ENCODE results near the gene STAT3.

DNA sequence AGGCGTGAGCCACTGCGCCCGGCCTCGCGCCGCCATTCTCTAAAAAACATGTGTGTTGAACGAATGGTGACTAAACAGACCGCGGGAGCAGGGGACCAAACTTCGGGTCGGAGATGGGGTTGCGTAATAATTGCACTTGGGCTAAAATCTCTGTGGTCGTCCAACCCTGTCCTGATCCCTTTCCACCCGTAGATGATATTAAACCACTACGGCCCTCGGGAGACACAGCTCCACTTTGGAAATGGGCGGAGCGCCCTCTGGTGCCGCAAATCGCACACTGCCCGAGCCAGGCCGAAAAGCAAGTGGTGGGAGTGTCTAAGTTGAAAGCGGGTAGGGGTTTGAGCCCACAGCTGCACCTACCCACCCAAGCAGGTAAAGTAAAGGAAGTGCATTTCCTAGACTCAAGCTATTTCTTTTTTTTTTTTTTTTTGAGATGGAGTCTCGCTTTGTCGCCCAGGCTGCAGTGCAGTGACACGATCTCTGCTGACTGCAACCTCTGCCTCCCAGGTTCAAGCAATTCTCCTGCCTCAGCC lies 17.8 kb upstream of the STAT3 start:
- no peak for TF ChIP-seq TCF12 (IDR thresholded peaks at IDR 0.05)
- TF ChIP-seq, protein P1, sequence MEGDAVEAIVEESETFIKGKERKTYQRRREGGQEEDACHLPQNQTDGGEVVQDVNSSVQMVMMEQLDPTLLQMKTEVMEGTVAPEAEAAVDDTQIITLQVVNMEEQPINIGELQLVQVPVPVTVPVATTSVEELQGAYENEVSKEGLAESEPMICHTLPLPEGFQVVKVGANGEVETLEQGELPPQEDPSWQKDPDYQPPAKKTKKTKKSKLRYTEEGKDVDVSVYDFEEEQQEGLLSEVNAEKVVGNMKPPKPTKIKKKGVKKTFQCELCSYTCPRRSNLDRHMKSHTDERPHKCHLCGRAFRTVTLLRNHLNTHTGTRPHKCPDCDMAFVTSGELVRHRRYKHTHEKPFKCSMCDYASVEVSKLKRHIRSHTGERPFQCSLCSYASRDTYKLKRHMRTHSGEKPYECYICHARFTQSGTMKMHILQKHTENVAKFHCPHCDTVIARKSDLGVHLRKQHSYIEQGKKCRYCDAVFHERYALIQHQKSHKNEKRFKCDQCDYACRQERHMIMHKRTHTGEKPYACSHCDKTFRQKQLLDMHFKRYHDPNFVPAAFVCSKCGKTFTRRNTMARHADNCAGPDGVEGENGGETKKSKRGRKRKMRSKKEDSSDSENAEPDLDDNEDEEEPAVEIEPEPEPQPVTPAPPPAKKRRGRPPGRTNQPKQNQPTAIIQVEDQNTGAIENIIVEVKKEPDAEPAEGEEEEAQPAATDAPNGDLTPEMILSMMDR (IDR thresholded peaks at IDR 0.05), result peak; percentile 79
- TF ChIP-seq, protein P2, sequence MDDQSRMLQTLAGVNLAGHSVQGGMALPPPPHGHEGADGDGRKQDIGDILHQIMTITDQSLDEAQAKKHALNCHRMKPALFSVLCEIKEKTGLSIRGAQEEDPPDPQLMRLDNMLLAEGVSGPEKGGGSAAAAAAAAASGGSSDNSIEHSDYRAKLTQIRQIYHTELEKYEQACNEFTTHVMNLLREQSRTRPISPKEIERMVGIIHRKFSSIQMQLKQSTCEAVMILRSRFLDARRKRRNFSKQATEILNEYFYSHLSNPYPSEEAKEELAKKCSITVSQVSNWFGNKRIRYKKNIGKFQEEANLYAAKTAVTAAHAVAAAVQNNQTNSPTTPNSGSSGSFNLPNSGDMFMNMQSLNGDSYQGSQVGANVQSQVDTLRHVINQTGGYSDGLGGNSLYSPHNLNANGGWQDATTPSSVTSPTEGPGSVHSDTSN (IDR thresholded peaks at IDR 0.05), result no peak
- no peak for TF ChIP-seq EP300 (IDR thresholded peaks at IDR 0.05; ENCODE audit: borderline replicate concordance in 1 of 2, low read depth in 1 of 2, low read length in 1 of 2)
- TF ChIP-seq, protein P3, sequence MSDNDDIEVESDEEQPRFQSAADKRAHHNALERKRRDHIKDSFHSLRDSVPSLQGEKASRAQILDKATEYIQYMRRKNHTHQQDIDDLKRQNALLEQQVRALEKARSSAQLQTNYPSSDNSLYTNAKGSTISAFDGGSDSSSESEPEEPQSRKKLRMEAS (IDR thresholded peaks at IDR 0.05; ENCODE audit: low read depth), result no peak
- peak; percentile 92 for TF ChIP-seq RAD21 (IDR thresholded peaks at IDR 0.05; ENCODE audit: low read length)
- TF ChIP-seq RCOR1 (IDR thresholded peaks at IDR 0.05; ENCODE audit: low read length), result 0 out of 2 replicates have a peak, but pooled peaks have one; percentile 15
- TF ChIP-seq YY1 (IDR thresholded peaks at IDR 0.05; ENCODE audit: low read depth), result no peak
